Muscle of leg (tissue), 11 donors: ENCODE results near the gene BDKRB2. TPM values are rescaled to one million over a fixed set of nuclear protein-coding genes. Genes with fewer than 3 reads are reported as not detected.
A peak's percentile ranks its signal among the peaks of the same experiment; 100 is the strongest.

ENCODE experiments used
- DNase-seq: peaks from one replicate; pipeline ENCODE4 v3.0.0; 2013
- H3K27ac ChIP-seq: one replicate; pipeline ENCODE4 v1.5.1; 2013; ENCODE audit warnings: mild to moderate bottlenecking, low read length, control low read depth
- H3K27me3 ChIP-seq: one replicate; pipeline ENCODE4 v1.6.1; 2013; ENCODE audit warnings: low read length; ENCODE audit not compliant: control insufficient read depth, insufficient read depth
- H3K36me3 ChIP-seq: one replicate; pipeline ENCODE4 v1.6.1; 2013; ENCODE audit warnings: low read length; ENCODE audit not compliant: control insufficient read depth, insufficient read depth
- H3K4me1 ChIP-seq: one replicate; pipeline ENCODE4 v1.6.1; 2013; ENCODE audit warnings: low read length; ENCODE audit not compliant: control insufficient read depth, insufficient read depth
- H3K4me3 ChIP-seq: one replicate; pipeline ENCODE4 v1.5.1; 2013; ENCODE audit warnings: low read length, control low read depth
- H3K9me3 ChIP-seq: replicated peaks from 2 replicates; pipeline ENCODE4 v1.6.1; 2013; ENCODE audit warnings: low read depth, low read length; ENCODE audit not compliant: control insufficient read depth
- WGBS: methylation state at CpG from one replicate; pipeline ENCODE4 v1.1.5; 2013; ENCODE audit warnings: missing lambda C conversion rate; ENCODE audit not compliant: insufficient coverage; 5-methylcytosine and 5-hydroxymethylcytosine counted together
- polyA plus RNA-seq, 8 donors: library from polyadenylated mRNA; unstranded; fragments of 120-200 nt; gene quantifications; one replicate each; pipeline versions ENCODE4 v1.2.1 to v1.2.3, GENCODE V29; 2013; ENCODE audit warnings: inconsistent platforms in 1 of 8, low replicate concordance in 1 of 8; ENCODE audit not compliant: insufficient read length in 8 of 8, insufficient read depth in 1 of 8
- total RNA-seq: library from RNA; stranded (reverse); fragments of 120-200 nt; gene quantifications from one replicate; pipeline ENCODE4 v1.2.4, GENCODE V29; 2013

Gene BDKRB2
- total and polyA plus RNA-seq, 9 donors: 2.0 to 6.0 (median 3.7) TPM

DNA sequence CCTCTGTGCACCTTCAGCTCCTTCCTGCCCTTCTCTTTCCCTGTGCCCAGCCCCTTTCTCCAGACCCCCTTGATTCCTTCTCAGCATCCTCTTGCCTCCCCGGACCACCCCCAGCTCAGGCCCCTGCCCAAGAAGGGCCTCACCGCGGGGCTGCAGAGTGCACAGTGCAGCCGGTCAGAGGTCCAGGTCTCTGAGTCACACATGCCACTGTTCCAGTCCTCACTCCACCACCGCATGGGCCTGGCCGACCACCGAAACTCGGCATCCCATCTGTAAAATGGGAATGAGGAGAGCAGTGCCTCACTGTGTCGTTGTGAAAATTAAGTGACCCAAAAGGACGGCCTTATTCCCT is 64.7 kb downstream of the BDKRB2 start:
- no peak overlapping the region for H3K27ac ChIP-seq

DNA sequence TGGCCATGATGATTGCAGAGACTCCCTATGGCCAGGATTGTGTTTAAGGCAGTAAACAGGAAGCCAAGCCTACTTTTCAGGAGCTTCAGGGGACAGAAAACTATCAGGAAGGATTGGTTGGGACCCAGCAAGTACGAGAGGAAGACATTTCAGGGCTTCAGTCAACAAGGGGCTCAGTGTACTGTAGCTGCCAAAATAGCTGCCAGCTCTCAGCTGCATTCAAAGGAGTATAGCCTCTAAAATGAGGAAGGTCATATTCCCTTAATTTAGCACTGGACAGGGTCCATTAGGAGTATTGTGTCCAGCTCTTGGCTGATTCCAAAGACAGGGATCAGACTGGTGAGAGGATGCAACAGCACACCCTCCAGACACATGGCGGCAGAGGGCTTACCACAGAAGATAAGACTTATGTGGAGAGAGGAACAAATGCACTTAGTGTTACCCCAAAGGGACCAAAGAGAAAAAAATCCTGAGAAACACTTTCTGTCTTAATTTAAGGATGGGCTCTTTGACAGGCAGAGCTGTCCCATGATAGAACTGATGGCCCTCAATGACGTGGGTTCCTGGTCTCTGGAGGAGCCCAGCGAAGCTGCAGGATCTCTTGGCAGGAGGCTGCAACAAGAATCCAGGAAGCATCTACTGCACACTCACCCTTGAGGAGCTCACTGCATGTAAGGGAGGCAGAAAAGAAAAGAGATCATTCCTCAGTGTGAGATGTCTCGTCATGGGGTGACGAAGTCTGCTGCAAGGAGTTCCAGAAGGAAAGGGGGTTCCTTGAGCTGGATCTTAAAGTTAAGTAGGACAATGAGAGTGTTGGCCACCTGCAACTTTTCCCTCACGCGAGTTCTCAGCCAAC is 66.2 kb downstream of the BDKRB2 start:
- no peaks in the 10 kb centered on the region for H3K27me3 ChIP-seq
- H3K4me1 ChIP-seq: peaks cover 33% of the 10 kb centered on the region
- H3K4me3 ChIP-seq: no peak overlapping the region
- 72% methylated on average over 5 of the region's 8 CpGs for WGBS
- no peak for DNase-seq
- no peak overlapping the region for H3K27ac ChIP-seq
- H3K36me3 ChIP-seq: no peaks in the 10 kb centered on the region
- peaks cover 5% of the 10 kb centered on the region for H3K9me3 ChIP-seq

More for the DNA sequence above, 64.7 kb downstream of the BDKRB2 start:
- H3K27me3 ChIP-seq: no peaks in the 10 kb centered on the region
- 84% methylated on average over 5 of the region's 10 CpGs for WGBS
- peaks cover 35% of the 10 kb centered on the region for H3K4me1 ChIP-seq
- peaks cover 5% of the 10 kb centered on the region for H3K9me3 ChIP-seq
- no peak for DNase-seq
- no peaks in the 10 kb centered on the region for H3K36me3 ChIP-seq
- H3K4me3 ChIP-seq: no peak overlapping the region

DNA sequence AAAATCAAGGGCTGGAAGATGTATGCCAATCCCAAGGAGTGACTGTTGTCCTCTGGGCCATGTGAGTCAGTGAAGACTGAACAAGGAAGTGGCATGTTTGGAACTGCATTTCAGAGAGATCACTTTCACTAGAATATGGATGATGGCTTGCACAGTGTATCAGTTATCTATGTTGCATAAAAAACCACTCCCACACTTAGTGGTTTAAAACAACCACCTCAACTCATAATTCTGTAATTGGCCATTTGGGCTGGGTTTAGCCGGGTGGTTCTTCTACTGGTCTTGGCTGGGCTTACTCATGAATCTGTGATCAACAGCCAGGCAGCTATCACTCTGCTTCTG is 66.8 kb downstream of the BDKRB2 start:
- DNase-seq: no peak
- Histone ChIP-seq H3K27me3 (no peaks in the 10 kb centered on the region), H3K36me3 (no peaks in the 10 kb centered on the region), H3K9me3 (peaks cover 5% of the 10 kb centered on the region), H3K4me3 (no peak overlapping the region), H3K4me1 (peaks cover 27% of the 10 kb centered on the region), H3K27ac (no peak overlapping the region)
- WGBS: no CpG with 5 or more reads among the region's 1 CpG

GRCh38 chr14:96272777-96273473 is 68.3 kb downstream of the BDKRB2 start:
- Histone ChIP-seq H3K9me3 (peaks cover 10% of the 10 kb centered on the region), H3K4me1 (peaks cover 15% of the 10 kb centered on the region), H3K27ac (no peak overlapping the region), H3K27me3 (no peaks in the 10 kb centered on the region), H3K36me3 (no peaks in the 10 kb centered on the region), H3K4me3 (no peak overlapping the region)
- DNase-seq: no peak
- no CpG with 5 or more reads among the region's 3 CpGs for WGBS

GRCh38 chr14:96273629-96274028 is 69.0 kb downstream of the BDKRB2 start:
- Histone ChIP-seq H3K27ac (no peak overlapping the region), H3K4me3 (no peak overlapping the region), H3K27me3 (no peaks in the 10 kb centered on the region), H3K9me3 (peaks cover 17% of the 10 kb centered on the region), H3K4me1 (peaks cover 13% of the 10 kb centered on the region), H3K36me3 (no peaks in the 10 kb centered on the region)
- no peak for DNase-seq
- 79% methylated on average over 3 of the region's 5 CpGs for WGBS

GRCh38 chr14:96274122-96274521 is 69.5 kb downstream of the BDKRB2 start:
- no peak for DNase-seq
- peaks cover 13% of the 10 kb centered on the region for H3K4me1 ChIP-seq
- no peaks in the 10 kb centered on the region for H3K36me3 ChIP-seq
- no peaks in the 10 kb centered on the region for H3K27me3 ChIP-seq
- H3K9me3 ChIP-seq: peaks cover 18% of the 10 kb centered on the region
- H3K4me3 ChIP-seq: no peak overlapping the region
- 69% methylated on average over 5 of the region's 5 CpGs for WGBS
- no peak overlapping the region for H3K27ac ChIP-seq

DNA sequence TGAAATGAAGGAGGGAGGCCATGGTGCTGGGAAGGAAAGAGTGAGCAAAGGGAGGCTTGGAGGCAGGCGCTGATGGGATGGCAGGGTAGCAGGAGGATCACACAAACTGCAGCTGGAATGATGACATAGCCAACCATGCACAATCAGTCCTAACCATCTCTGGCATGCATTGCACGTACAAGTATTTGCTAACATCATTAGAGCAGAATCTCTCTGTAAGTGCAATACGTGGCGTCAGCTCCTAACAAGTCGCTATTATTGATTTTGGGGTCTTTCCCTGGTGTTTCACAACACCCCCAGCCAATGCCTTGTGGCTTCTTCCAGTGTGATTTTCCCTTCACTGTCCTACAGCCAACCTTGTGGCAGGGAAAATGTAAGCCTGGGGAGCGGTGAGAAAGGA is 69.9 kb downstream of the BDKRB2 start:
- H3K9me3 ChIP-seq: peaks cover 18% of the 10 kb centered on the region
- no peak for DNase-seq
- H3K27ac ChIP-seq: no peak overlapping the region
- no peaks in the 10 kb centered on the region for H3K36me3 ChIP-seq
- H3K27me3 ChIP-seq: no peaks in the 10 kb centered on the region
- peaks cover 13% of the 10 kb centered on the region for H3K4me1 ChIP-seq
- 50% methylated on average over 2 of the region's 6 CpGs for WGBS
- no peak overlapping the region for H3K4me3 ChIP-seq

GRCh38 chr14:96275177-96276112 is 70.8 kb downstream of the BDKRB2 start:
- WGBS: 33% methylated on average over 8 of the region's 17 CpGs
- Histone ChIP-seq H3K9me3 (peaks cover 18% of the 10 kb centered on the region), H3K4me3 (no peak overlapping the region), H3K36me3 (no peaks in the 10 kb centered on the region), H3K4me1 (peaks cover 13% of the 10 kb centered on the region), H3K27ac (no peak overlapping the region), H3K27me3 (no peaks in the 10 kb centered on the region)
- peak; percentile 70 for DNase-seq

- WGBS: no CpG with 5 or more reads among the region's 1 CpG
- no peak for DNase-seq
These were observed 73.3 kb downstream of the BDKRB2 start for GRCh38 chr14:96277890-96278289.

GRCh38 chr14:96279564-96279963 is 74.9 kb downstream of the BDKRB2 start:
- no peak overlapping the region for H3K27ac ChIP-seq
- peaks cover 9% of the 10 kb centered on the region for H3K36me3 ChIP-seq
- 56% methylated on average over 6 of the region's 8 CpGs for WGBS
- no peak overlapping the region for H3K4me3 ChIP-seq
- H3K9me3 ChIP-seq: peaks cover 13% of the 10 kb centered on the region
- peaks cover 10% of the 10 kb centered on the region for H3K4me1 ChIP-seq
- no peaks in the 10 kb centered on the region for H3K27me3 ChIP-seq
- no peak for DNase-seq

More at GRCh38 chr14:96277890-96278289, 73.3 kb downstream of the BDKRB2 start:
- peaks cover 13% of the 10 kb centered on the region for H3K9me3 ChIP-seq
- H3K27me3 ChIP-seq: no peaks in the 10 kb centered on the region
- H3K4me3 ChIP-seq: no peak overlapping the region
- peaks cover 13% of the 10 kb centered on the region for H3K4me1 ChIP-seq
- no peak overlapping the region for H3K27ac ChIP-seq
- peaks cover 4% of the 10 kb centered on the region for H3K36me3 ChIP-seq
